HG02870 (cell line): ENCODE results near the gene MRPS18A.

Source experiments
- ATAC-seq: cut with Tn5 transposase; IDR thresholded peaks from one replicate; pipeline ENCODE4 v1.9.1; 2021; ENCODE audit warnings: mild to moderate bottlenecking, moderate library complexity; ENCODE audit not compliant: unreplicated experiment

The MRPS18A gene

DNA sequence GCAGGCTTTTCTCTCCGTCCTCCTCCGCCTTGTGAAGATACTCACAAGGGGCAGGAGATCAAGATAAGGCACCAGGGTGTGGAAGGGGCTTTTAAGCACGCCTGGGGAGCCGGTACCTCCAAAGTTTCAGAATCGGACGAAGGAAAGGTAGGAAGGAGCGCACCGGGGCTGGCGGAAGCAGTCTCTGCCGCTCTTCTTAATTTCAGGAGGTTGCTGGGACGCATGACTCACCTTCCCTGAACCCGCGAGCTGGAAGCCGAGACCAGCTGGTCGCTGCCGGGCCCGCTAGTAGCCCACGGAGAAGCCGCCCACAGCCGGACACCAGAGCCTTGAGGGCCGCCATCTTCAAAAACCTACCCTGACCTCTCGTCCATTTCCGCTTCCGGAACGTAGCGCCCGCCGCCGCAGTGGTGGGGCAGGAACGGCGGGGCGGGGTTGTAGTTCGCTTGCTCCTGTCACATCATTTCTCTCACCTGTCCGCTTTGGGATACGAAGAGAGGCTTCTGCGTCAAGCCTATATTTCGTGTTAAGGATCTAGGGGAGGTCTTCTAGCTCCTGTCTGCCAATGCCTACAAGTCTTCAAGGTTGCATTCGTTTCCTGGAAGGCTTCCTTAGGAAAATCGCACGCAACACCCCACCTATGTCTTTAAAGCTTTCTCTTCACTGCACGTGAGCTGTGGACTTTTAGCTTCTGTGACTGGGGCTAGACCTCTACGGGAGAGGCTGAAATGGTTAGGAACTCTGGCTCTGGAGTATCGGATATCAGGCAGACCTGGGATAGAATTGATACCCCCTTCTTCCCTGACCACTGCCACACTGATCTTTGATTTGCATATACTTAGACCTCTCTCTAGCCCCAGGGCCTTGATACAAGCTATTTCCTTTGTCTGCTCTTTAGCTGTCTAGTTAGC, at the start of gene MRPS18A:
Gene MRPS18A, minus strand, starts transcription at position 355 of the 911 bp plus-strand sequence. Its CDS starts 12 bp downstream, at position 343.
- peak; percentile 87 for ATAC-seq

DNA sequence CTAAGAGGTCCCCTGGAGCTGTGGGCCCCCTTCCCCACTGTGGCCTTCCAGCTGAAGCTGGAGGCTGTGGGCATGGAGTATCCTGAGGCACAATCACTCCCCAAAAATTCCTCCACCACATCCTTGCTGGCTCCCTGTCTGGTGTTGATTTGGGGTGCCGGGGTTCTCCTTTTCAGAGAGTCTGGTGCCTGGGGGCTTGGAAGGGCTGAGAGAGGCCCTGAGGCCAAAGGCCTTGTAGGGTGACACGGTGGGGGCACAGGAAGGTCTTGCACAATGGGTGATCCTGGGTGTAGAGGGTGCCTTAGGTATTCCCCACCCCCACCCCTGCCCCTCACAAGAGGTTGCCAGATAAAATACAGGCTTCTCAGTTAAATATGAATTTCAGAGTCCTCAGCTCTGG, 49.3 kb upstream of the MRPS18A start:
- ATAC-seq = no peak

DNA sequence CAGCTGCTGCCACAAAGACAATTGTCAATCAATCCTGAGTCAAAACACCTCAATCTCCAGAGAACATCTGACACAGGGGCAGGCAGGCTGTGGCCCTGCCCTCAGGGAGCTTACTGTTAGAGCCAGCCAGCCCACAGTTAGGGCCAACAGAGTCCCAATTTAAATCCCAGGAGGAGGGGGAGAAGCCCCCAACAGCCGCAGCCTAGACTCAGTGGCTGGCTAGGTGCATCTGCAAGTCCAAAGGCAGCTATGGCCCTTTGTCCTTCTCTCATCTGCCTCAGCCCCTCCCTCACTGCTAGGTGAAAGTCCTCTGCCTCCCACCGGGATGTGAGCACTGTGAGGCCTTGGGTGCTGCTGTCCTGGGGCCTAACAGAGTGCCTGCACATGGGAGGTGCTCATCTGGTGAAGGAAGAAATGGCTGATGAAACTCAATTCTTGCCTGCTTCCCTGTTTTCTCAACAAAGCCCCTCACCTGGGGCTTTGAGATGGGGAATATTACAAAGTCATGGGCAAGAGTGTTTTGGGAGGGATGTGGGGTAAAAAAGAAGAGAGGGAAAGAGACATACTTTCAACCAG, 48.7 kb upstream of the MRPS18A start:
- no peak for ATAC-seq

DNA sequence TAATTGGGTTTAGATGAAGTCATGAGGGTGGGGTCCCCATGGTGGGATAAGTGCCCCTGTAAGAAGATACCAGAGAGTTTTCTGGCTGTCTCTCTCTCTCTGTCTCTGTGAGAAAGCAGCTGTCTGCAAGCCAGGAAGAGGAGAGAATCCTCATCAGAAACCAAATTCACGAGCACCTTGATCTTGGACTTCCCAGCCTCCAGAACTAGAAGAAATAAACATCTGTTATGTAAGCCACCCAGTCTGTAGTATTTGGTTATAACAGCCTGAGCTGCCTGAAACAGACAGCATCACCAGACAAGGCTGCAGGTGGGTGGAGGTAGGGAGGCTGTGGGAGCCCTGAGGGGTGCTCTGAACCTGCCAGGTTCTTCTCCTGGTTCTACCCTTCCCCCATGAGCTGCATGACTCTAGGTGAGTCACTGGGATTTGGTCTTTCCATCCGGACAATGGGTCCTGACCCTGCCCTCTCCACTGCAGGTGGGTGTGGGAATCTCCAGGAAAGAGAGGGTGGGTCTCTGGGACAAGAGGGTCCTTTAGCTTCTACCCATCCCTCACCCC, 48.1 kb upstream of the MRPS18A start:
- ATAC-seq = no peak

DNA sequence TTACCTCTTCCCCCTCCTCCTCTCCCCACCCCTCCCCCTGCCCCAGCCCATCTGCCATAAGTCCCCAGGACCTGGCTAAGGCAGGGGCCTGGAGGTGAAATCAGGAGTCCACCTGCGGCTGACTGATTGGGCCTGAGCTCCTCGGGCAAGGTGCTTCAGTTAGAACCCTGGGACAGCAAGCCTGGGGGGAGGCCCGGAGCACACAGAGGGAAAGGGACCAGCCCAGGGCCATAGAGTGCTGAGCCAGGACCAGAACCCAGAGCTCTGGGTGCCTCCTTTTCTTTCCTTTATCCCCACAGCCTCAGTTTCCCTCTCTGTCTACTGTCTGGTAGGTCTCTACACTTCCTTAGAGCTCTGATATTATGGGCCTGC, 46.7 kb upstream of the MRPS18A start:
- no peak for ATAC-seq

DNA sequence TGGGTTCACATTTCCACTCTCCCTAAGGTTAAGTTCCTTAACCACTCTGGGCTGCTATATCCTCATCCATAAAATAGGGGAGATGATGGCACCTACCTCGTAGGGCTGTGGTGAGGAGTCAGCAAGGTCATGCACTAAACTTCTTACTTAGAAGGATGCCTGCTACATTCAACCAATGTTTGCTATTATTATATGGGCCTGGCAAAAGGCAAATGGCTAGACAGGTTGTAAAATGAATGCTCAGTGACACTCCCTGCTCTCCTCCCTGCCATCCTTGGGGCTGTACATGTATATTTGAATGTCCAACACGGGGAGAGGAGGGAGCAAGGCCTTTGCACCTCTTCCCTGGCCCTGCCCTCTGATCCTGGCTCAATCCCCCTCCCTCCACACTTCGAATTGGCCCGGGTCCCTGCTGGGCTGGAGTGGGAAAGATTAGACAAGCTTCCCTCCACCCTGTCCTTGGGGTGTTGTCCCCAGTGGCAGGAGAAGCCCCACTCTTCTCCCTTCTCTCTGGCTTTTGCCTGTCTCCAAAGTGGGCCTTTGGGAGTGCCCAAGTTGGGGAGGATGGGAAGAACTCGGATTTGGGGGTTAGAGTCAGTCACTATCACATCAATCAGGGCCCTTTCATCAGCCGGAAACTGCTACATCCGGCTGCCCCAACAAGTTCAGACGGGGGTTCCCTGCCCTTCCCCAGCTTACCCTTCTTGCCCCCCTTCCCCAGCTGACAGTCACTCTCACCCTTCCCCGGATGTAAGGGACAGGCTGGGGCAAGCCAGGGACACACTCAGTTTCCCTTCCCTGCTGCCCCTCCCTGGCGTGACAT, 46.1 kb upstream of the MRPS18A start:
- no peak for ATAC-seq

DNA sequence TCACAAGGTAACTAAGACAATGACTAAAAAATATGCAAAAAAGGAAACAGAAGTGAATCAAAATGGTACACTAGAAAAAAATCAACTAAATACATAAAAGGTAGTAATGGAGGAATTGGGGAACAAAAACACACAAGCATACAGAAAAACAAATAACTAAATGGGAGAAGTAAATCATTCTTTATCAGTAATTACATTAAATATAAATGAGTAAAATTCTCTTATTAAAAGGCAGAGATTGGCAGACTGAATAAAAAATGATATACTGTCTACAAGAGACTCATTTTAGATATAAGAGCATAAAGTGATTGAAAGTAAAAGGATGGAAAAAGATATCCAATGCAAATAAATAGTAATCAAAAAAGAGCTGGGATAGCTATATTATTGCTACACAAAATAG, 43.0 kb upstream of the MRPS18A start:
- no peak for ATAC-seq

DNA sequence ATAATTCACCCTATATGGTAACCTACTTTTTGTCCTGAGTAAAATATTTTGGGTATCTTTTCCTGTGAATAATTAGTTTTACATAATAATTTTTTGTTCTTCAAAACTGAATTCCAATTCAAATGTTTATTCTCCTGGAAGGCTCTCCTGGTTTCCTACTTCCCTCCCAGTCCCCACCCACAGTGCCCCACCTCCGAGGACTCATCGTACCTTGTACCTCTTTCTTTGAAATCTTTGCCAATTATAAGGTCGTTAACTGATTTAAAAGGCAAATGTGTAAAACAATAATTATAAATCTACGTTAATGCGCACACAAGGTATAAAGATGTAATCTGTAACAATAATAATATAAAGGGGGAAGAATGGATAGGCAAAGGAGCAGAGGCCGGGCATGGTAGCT, 41.9 kb upstream of the MRPS18A start:
- no peak for ATAC-seq

DNA sequence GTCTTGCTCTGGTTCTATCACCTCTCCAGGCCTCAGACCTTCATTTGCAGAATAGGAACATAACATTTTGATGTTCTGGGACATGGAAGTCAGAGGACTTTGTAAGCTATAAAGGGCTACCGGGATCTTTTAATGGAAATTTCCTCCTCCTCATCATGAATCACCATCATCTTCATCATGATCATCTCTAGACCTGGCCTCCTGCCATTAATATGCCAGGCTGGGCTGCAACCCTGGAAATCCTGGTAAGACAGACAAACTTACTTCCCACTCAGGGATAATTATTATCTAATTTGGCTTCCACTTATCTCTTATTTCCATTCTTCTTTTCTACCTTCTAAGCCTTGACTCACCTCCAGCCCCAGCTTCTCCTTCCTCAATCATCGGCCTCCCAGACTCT, 41.0 kb upstream of the MRPS18A start:
- no peak for ATAC-seq

DNA sequence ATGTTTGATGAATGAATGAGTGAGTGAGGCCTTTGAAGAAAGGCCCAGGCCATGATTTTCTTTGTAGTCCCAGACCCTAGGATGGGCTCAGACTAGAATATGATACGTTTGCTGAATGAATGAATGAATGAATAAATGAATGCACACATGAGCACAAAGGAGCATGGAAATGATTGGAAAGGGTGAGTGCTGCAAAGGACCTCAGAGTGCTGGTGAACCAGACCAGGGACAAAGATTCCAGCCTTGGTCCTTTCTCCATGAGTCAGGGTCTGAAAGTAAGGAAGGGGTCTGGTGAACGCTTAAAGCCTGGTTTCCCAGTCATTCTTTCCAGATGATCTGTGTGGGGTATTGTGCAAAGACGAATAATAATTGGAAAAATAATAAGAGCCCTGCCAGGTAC, 40.0 kb upstream of the MRPS18A start:
- ATAC-seq = no peak

DNA sequence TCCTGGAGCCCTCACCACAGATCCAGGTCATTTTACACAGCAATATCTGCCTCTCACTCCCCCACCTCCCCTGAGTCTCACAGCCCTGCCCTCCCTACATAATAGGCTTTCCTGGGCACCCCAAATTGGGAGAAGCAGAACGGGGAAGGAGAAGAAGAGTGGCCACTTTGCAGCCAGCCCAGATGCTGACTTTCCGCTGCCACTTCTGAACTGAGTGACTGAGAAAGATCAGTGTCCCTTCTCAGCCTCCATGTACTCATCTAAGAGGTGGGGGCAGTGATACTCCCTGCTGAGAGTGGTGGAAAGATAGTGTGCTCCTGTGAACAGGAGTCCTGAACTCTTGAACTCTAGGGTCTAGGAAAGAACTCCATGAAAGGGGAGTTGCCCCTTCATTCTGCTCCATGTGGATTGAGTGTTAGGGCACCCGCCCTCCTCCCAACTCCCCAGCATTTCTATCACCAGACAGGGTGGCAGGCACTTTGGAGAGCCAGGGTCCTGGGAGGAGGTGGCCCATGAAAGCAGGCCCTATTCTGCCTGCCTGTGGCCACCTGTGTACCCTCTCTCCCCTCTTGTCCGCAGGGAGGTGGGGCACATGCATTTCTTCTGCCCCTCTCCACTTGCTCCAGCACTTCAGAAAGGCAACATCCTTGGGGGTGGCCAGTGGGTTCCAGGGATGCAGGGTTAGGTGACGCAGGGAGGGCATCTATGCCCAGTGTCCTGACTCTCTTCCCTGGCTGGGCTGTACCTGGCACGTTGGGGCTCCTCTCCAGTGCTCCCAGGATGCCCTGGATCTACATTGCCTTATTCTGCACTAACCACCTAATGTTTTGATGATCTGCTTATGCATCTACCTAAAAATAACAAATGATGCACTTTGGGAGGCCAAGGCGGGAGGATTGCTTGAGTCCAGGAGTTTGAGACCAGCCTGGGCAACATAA, 38.3 kb upstream of the MRPS18A start:
- no peak for ATAC-seq

DNA sequence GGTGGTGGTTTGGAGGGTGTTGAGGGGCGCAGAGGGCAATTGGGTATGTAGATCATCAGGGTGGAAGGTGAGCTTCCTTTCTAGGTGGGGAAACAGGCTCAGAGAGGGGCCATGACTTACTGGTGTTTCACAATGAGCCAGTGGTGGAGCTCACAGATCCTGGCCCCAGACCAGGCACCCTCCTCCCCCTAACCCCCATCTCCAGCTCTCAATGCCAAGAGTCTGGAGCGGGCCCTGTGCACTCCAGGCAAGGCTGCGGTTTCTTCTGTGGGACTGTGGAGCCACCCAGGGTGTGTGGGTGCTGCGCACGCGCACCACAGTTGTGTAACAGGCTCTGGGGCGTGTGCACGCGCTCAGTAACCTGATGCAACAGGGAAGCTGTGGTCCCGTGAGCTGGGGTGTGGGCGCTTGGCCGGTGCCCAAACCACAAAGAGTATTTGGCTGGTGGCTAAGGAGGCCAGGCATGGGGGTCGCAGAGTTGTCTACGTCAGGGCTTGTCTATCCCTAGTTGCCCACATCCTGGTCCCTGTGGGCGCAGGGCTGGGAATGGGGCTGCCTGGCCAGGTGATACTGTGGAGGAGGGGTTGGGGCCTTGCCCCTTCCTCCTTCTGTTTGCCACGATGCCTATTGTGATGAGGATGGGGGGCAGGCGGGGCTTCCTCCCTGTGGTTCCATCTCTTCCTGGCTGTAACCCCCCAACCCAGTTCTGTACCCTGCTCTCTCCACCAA, 37.5 kb upstream of the MRPS18A start:
- ATAC-seq = peak; percentile 56

DNA sequence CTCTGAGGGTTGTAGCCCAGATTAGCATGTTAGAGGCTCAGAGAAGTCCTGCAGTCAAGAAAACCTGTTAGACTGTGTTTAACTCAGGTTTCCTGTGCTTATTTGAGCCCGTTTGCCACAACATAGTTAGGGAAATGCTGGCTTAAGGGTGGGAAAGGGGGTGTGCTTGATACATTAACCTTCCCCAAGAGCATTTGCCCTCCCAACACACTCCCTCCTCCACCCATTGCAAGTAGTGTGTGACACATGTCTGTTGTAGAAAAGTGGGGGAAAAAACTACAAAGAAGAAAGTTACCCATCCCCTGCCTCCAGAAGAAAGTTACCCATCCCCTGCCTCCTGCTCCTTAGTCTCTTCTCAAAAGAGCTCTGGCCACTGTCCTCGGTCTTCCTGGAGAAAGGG, 36.8 kb upstream of the MRPS18A start:
- no peak for ATAC-seq

DNA sequence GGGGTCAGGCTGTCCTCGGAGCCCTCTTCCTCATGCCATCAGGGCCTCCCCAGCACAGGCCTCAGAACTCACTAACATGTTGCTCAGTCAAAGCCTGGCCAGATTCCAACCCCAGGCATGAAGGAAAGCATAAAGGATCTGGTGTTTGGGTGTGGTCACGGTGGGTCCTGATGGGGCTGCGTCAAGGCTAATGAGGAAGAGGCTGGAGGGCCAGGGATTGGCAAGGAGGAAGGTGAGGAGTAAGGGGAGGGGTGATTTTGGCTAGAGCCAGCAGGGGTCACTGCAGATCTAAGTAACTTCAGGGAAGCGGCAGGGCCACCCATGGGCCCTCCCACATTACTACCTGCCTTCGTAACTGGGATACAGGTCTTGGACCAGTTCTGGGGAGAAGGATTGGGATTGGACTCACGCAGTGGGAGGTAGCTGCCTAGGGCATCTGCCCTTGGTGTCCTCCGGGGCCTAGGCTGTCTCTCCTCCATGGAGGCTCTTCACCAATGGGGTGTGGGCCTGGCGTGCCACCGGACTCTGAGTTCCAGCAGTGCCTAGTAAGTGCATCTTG, 36.2 kb upstream of the MRPS18A start:
- ATAC-seq = peak; percentile 51

DNA sequence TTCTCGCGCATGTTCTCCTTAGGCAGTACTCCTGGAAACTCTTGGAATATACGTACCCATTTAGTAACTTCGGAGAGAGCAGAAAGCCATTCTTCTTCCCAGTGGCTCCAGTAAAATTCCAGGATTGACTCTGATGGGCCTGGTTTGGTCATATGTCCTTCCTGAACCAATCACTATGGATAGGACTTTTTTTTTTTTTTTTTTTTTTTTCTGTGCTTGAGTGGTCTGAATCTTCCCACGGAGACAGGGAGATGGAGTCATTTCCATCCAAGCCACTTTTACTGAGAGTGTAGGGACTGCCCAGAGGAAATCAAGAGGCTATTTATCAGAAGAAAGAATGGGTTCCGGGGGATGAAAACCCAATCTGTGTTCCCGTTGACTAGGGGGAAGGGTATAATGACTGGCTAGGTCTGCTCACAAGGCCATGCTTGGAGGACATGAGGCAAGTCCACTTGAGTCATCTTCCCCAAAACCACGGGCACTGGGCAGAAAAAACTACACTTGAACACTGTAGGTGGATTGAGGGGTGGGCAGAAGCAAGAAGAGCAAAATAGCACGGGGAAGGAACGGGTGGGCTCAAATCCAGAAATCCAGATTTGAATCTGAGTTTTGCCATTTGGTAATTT, 35.4 kb upstream of the MRPS18A start:
- ATAC-seq = no peak

DNA sequence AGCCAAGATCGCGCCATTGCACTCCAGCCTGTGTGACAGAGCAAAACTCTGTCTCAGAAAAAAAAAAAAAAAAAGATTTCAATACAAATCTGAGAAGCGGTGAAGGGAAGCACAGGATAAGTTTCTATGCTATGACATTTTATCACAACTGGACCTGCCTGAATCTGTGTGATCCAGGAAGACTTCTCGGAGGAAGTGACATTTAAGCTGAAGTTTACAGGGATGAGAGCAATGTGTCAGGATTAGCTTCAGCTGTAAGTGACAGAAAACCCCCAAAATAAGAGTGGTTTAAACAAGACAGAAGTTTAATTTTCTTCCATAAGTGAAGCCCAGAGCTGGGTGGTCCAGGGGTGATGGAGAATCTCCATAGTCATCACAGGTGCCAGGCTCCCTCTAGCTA, 33.4 kb upstream of the MRPS18A start:
- ATAC-seq = no peak

DNA sequence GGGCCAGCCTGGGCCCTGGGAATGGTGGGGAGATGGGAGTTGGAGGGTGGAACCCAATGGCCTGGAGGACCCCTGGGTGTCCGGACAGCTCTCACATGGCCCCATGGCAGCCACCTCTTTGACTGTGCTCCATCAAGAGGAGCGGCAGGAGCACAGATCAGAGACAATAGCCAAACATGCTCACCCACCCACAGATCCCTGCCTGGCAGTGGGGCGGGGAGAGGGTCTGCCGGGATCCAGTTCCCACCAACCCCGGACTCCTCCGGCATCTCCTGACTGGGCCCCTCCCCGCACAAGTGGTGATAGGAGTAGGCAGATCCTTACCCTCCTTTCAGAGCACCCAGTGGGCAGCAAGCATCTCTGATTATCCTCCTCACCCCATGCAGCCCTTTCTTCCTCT, 31.9 kb upstream of the MRPS18A start:
- no peak for ATAC-seq

DNA sequence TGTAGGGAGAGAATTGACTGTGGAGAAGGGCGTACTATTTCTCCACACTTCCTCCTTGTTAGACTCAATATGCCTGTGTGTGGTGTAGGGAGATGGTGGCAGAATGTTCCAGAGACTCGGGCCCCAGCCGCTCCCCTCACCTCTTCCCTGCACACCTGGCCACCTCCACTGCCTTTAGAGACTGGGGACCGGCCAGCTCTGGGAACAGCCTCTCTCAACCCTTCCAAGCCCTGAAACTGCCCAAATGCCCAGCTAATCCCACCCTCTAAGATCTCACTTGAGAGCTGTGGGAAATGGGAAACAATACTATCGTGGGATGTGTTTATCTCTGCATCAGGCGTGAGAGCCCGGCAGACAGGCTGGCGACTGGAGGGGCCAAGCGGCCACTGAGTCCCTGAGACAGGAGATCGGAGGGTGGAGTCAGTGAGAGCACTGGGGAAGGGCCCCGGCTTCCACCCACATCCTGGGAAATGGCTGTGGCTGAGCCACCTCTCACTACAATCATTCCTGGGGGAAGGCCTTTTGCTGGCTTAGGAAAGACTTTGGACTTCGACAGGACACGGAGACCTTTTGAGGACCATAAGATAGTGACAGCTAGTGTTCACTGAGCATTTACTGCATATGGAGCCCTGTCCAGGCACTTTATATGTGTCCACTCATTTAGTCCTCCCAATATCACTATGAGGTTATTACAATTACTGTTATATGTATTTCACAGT, 31.0 kb upstream of the MRPS18A start:
- ATAC-seq = no peak
